ENCODE measurements around the gene RBP2. TPM values are rescaled to one million over a fixed set of nuclear protein-coding genes. Genes with fewer than 3 reads are reported as not detected.

The RBP2 gene
- total and polyA plus RNA-seq, 2 experiments from 2014 or later = not detected

DNA sequence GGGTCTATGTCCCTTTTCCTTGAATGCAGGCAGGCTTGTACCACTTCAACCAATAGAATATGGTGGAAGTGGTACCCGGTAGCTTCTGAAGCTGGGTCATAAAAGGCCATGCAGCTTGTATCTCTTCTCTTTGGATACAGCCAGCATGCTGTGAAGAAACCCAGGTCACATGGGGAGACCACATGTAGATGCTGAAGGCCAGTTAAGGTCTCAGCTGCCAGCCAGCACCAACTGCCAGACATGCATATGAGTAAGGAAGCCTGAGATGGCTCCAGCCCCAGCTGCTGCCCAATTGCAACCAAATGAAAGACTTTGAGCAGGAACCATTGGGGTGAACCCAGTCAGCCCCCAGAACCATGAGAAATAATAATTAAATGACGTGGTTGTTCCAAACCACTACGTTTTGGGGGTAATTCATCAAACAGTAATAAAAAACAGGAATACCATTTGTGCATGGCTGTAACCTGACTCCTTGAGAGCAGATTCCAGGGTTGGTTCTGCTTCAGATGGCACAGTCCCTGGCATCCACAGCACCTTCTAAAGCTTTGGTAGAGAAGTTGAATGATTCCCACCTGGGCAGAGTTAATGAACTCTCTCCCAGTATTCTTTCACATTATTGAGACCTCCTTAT, 3.8 kb downstream of the RBP2 start:
- Histone ChIP-seq H3K4me1 (ENCODE audit: insufficient read depth) (no peaks in the 10 kb centered on the region), H3F3A (ENCODE audit: insufficient read depth) (no peaks in the 10 kb centered on the region), H3K79me2 (ENCODE audit: insufficient read depth) (no peaks in the 10 kb centered on the region), H3K27me3 (replicated peaks; ENCODE audit: insufficient read depth) (no peaks in the 10 kb centered on the region), H3K9ac (no peak overlapping the region), H3K27ac (no peak overlapping the region), H2AFZ (no peak overlapping the region), H3K4me3 (no peak overlapping the region), H3K9me3 (ENCODE audit: low read depth) (no peaks in the 10 kb centered on the region), H3K36me3 (ENCODE audit: low read depth) (no peaks in the 10 kb centered on the region), H3K9me2 (ENCODE audit: insufficient read depth) (no peaks in the 10 kb centered on the region), H4K20me1 (ENCODE audit: insufficient read depth) (no peaks in the 10 kb centered on the region), H3K4me2 (ENCODE audit: unreplicated experiment) (no peak overlapping the region)
- in situ Hi-C loops (cut with MboI) = no loop called here
- TF ChIP-seq EZH2phosphoT487 (IDR thresholded peaks at IDR 0.05; ENCODE audit: insufficient read depth, low read depth) = no peak
- TF ChIP-seq EZH2 (IDR thresholded peaks at IDR 0.05; ENCODE audit: insufficient read depth, poor library complexity, severe bottlenecking) = no peak
- WGBS, 2 experiments (ENCODE audit: low coverage in 1 of 2, low lambda C conversion rate in 2 of 2, missing lambda C conversion rate in 2 of 2) = 25 to 32% methylated on average over 3 of the region's 3 CpGs
- DNase-seq = peak; percentile 3

DNA sequence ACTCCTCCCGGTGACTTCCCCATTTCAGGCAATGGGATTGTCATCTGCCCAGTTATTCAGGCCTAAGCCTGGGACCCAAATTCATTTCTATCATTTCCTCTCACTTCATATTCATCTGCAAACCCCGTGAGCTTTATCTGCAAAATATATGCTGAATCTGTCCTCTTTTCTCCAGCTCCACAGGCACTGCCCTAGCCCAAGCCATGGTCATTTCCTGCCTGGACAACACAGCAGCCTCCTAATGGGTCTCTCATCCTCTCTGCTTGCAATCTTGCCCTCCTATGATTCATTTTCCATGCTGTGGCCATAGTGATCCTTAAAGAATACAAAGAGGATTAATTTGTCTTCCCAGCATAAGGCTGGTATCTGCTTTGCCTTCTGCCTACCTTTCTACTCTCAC, 6.1 kb downstream of the RBP2 start:
- no peaks in the 10 kb centered on the region for H3K36me3 ChIP-seq (ENCODE audit: low read depth)
- H3K9me2 ChIP-seq (ENCODE audit: insufficient read depth) = no peaks in the 10 kb centered on the region
- H3K9me3 ChIP-seq (ENCODE audit: low read depth) = no peaks in the 10 kb centered on the region
- H2AFZ ChIP-seq = no peak overlapping the region
- no peak overlapping the region for H3K9ac ChIP-seq
- H3F3A ChIP-seq (ENCODE audit: insufficient read depth) = no peaks in the 10 kb centered on the region
- no peak for DNase-seq
- no peak overlapping the region for H3K4me3 ChIP-seq
- no peaks in the 10 kb centered on the region for H3K27me3 ChIP-seq (replicated peaks; ENCODE audit: insufficient read depth)
- H4K20me1 ChIP-seq (ENCODE audit: insufficient read depth) = no peaks in the 10 kb centered on the region
- in situ Hi-C loops (cut with MboI) = no loop called here
- WGBS, 2 experiments (ENCODE audit: low coverage in 1 of 2, low lambda C conversion rate in 2 of 2, missing lambda C conversion rate in 2 of 2) = 58 to 60% methylated on average over 2 of the region's 2 CpGs
- H3K27ac ChIP-seq = no peak overlapping the region
- H3K4me2 ChIP-seq (ENCODE audit: unreplicated experiment) = no peak overlapping the region
- H3K79me2 ChIP-seq (ENCODE audit: insufficient read depth) = no peaks in the 10 kb centered on the region
- no peaks in the 10 kb centered on the region for H3K4me1 ChIP-seq (ENCODE audit: insufficient read depth)
- TF ChIP-seq EZH2phosphoT487 (IDR thresholded peaks at IDR 0.05; ENCODE audit: insufficient read depth, low read depth) (no peak), EZH2 (IDR thresholded peaks at IDR 0.05; ENCODE audit: insufficient read depth, poor library complexity, severe bottlenecking) (no peak)

DNA sequence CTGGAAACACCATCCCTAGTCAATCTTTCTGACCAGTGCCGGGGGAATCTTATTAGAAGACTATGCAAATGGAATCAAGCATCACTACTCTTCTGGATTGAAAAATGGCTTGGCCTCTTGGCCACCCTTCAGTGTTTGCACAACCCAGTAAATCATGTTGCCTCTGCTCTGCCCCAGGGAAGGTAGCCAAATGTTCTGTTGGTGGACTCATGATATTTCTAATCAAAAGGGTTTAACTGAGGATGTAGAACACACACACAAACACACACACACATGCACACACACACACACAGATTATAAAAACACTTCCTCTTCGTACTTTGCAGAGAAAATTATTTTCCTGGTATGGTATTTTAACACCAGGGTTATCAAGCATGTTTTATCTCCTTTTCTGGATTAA, 7.9 kb downstream of the RBP2 start:
- H3K9me3 ChIP-seq (ENCODE audit: low read depth) = no peaks in the 10 kb centered on the region
- H3K9ac ChIP-seq = no peak overlapping the region
- no peak overlapping the region for H3K27ac ChIP-seq
- H4K20me1 ChIP-seq (ENCODE audit: insufficient read depth) = no peaks in the 10 kb centered on the region
- no peaks in the 10 kb centered on the region for H3K79me2 ChIP-seq (ENCODE audit: insufficient read depth)
- no peaks in the 10 kb centered on the region for H3K27me3 ChIP-seq (replicated peaks; ENCODE audit: insufficient read depth)
- no peak overlapping the region for H3K4me3 ChIP-seq
- H3F3A ChIP-seq (ENCODE audit: insufficient read depth) = no peaks in the 10 kb centered on the region
- no peaks in the 10 kb centered on the region for H3K4me1 ChIP-seq (ENCODE audit: insufficient read depth)
- H2AFZ ChIP-seq = no peak overlapping the region
- no peak for DNase-seq
- in situ Hi-C loops (cut with MboI) = no loop called here
- no peak overlapping the region for H3K4me2 ChIP-seq (ENCODE audit: unreplicated experiment)
- no peaks in the 10 kb centered on the region for H3K9me2 ChIP-seq (ENCODE audit: insufficient read depth)
- 2 to 5% methylated on average over 2 of the region's 2 CpGs for WGBS, 2 experiments (ENCODE audit: low coverage in 1 of 2, low lambda C conversion rate in 2 of 2, missing lambda C conversion rate in 2 of 2)
- H3K36me3 ChIP-seq (ENCODE audit: low read depth) = no peaks in the 10 kb centered on the region
- no peak for TF ChIP-seq EZH2 (IDR thresholded peaks at IDR 0.05; ENCODE audit: insufficient read depth, poor library complexity, severe bottlenecking)
- no peak for TF ChIP-seq EZH2phosphoT487 (IDR thresholded peaks at IDR 0.05; ENCODE audit: insufficient read depth, low read depth)

DNA sequence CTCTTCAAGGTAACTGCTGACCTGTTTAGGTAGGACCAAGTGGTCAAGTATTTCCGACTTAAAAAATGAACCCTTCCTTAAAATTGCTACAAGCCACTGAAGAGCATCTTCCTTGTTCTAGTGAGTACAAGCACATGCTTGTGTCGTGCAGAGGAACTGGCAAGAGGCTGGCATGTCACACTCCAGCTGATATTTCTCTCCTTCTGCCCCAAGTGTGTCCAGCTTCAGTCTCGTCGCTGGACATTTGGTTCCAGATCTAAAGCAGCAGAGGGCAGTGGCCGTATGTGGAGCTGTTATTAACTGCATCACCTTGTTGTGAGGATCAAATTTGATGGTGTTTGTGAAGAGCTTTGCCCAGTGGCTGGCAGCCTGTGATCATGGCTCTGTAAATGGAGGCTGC, 10.0 kb downstream of the RBP2 start:
- TF ChIP-seq EZH2phosphoT487 (IDR thresholded peaks at IDR 0.05; ENCODE audit: insufficient read depth, low read depth) (no peak), EZH2 (IDR thresholded peaks at IDR 0.05; ENCODE audit: insufficient read depth, poor library complexity, severe bottlenecking) (no peak)
- H3K27ac ChIP-seq = no peak overlapping the region
- WGBS, 2 experiments (ENCODE audit: low coverage in 1 of 2, low lambda C conversion rate in 2 of 2, missing lambda C conversion rate in 2 of 2) = 60% methylated on average over 5 of the region's 5 CpGs

DNA sequence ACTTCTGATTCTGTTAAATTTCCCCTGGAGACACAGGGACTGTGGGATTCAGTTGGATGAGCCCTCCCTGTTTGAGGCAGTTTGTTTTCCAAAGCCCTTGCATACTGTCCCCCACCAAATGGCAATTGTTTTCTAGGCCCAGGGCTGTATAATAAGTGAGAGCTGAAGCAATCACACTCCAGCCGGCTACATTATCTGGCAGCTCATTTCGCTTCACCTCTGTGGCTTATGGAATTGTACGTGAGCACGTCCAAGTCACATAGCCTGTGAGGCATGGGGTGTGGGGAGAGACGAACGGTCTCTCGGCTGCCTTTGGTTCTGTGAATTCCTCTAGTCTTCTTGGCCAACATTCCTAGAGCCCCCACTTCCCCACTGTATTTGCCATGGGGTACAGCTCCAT, 10.7 kb downstream of the RBP2 start:
- Histone ChIP-seq H3K9me2 (ENCODE audit: insufficient read depth) (no peaks in the 10 kb centered on the region), H2AFZ (no peak overlapping the region), H3K4me3 (no peak overlapping the region), H3K36me3 (ENCODE audit: low read depth) (no peaks in the 10 kb centered on the region), H3K27ac (no peak overlapping the region), H3K27me3 (replicated peaks; ENCODE audit: insufficient read depth) (no peaks in the 10 kb centered on the region), H3K4me2 (ENCODE audit: unreplicated experiment) (no peak overlapping the region), H3K9me3 (ENCODE audit: low read depth) (no peaks in the 10 kb centered on the region), H4K20me1 (ENCODE audit: insufficient read depth) (no peaks in the 10 kb centered on the region), H3K79me2 (ENCODE audit: insufficient read depth) (no peaks in the 10 kb centered on the region), H3K4me1 (ENCODE audit: insufficient read depth) (no peaks in the 10 kb centered on the region), H3F3A (ENCODE audit: insufficient read depth) (no peaks in the 10 kb centered on the region), H3K9ac (no peak overlapping the region)
- in situ Hi-C loops (cut with MboI) = no loop called here
- TF ChIP-seq EZH2phosphoT487 (IDR thresholded peaks at IDR 0.05; ENCODE audit: insufficient read depth, low read depth) (no peak), EZH2 (IDR thresholded peaks at IDR 0.05; ENCODE audit: insufficient read depth, poor library complexity, severe bottlenecking) (no peak)
- 69% methylated on average over 7 of the region's 7 CpGs for WGBS, 2 experiments (ENCODE audit: low coverage in 1 of 2, low lambda C conversion rate in 2 of 2, missing lambda C conversion rate in 2 of 2)
- no peak for DNase-seq

More for the DNA sequence above, 10.0 kb downstream of the RBP2 start:
- H3K9me3 ChIP-seq (ENCODE audit: low read depth) = no peaks in the 10 kb centered on the region
- no peaks in the 10 kb centered on the region for H3K36me3 ChIP-seq (ENCODE audit: low read depth)
- no peaks in the 10 kb centered on the region for H3K27me3 ChIP-seq (replicated peaks; ENCODE audit: insufficient read depth)
- no peaks in the 10 kb centered on the region for H3K4me1 ChIP-seq (ENCODE audit: insufficient read depth)
- no peak for DNase-seq
- H3K4me2 ChIP-seq (ENCODE audit: unreplicated experiment) = no peak overlapping the region
- in situ Hi-C loops (cut with MboI) = no loop called here
- H3K4me3 ChIP-seq = no peak overlapping the region
- no peak overlapping the region for H3K9ac ChIP-seq
- no peaks in the 10 kb centered on the region for H4K20me1 ChIP-seq (ENCODE audit: insufficient read depth)
- no peaks in the 10 kb centered on the region for H3F3A ChIP-seq (ENCODE audit: insufficient read depth)
- no peaks in the 10 kb centered on the region for H3K9me2 ChIP-seq (ENCODE audit: insufficient read depth)
- H2AFZ ChIP-seq = no peak overlapping the region
- no peaks in the 10 kb centered on the region for H3K79me2 ChIP-seq (ENCODE audit: insufficient read depth)
